T-helper 2 cell treated with Interferon-gamma antibody and Interleukin-4, amounts not matched to agents 5 μg/mL and 100 μg/mL, for 36 hours (primary cell): ENCODE data around the gene CSTA.
"Not testable (repeated sequence)": the region's sequence is repeated elsewhere in the genome, so short reads cannot be mapped to it uniquely, and the experiment has no call there.

ENCODE experiments used
- DNase-seq: peaks from one replicate; pipeline ENCODE4 v3.0.0; 2021; ENCODE audit warnings: low spot score
- H3K27ac Mint-ChIP-seq: one replicate; pipeline ENCODE4 v1.8.0; 2021; ENCODE audit warnings: mild to moderate bottlenecking, mixed read lengths
- H3K27me3 Mint-ChIP-seq: one replicate; pipeline ENCODE4 v1.8.0; 2021; ENCODE audit warnings: low read depth, mixed read lengths
- H3K36me3 Mint-ChIP-seq: one replicate; pipeline ENCODE4 v1.8.0; 2021; ENCODE audit warnings: low read depth, mixed read lengths
- H3K4me1 Mint-ChIP-seq: one replicate; pipeline ENCODE4 v1.8.0; 2021; ENCODE audit warnings: low read depth, mixed read lengths
- H3K4me3 Mint-ChIP-seq: one replicate; pipeline ENCODE4 v1.8.0; 2022; ENCODE audit warnings: mild to moderate bottlenecking, moderate library complexity, mixed read lengths
- H3K9me3 Mint-ChIP-seq: one replicate; pipeline ENCODE4 v1.8.0; 2021; ENCODE audit warnings: mixed read lengths

The CSTA gene

DNA sequence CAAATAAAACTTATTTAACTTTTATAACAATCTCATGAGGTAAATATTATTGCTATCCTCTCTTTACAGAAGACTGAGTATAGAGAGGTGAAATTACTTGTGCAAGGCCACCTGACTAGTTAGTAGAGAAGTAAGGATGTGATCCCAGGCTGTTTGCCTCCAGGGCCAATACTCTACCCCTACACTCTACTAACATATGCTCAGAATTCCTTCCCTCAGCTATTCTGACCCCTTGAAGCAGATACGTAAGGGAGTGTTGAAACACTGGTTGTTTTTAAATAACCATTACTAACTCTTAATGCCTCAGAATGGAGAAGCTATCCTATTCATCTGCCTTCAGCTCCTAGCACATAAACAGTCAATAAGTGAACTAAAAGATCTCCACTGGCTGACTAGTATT lies 24.1 kb downstream of the CSTA start:
- no peak overlapping the region for H3K4me3 Mint-ChIP-seq
- peaks cover 2% of the 10 kb centered on the region for H3K27me3 Mint-ChIP-seq
- DNase-seq, result no peak
- H3K36me3 Mint-ChIP-seq, result no peaks in the 10 kb centered on the region
- no peaks in the 10 kb centered on the region for H3K4me1 Mint-ChIP-seq
- H3K9me3 Mint-ChIP-seq, result peaks cover 6% of the 10 kb centered on the region
- no peak overlapping the region for H3K27ac Mint-ChIP-seq

DNA sequence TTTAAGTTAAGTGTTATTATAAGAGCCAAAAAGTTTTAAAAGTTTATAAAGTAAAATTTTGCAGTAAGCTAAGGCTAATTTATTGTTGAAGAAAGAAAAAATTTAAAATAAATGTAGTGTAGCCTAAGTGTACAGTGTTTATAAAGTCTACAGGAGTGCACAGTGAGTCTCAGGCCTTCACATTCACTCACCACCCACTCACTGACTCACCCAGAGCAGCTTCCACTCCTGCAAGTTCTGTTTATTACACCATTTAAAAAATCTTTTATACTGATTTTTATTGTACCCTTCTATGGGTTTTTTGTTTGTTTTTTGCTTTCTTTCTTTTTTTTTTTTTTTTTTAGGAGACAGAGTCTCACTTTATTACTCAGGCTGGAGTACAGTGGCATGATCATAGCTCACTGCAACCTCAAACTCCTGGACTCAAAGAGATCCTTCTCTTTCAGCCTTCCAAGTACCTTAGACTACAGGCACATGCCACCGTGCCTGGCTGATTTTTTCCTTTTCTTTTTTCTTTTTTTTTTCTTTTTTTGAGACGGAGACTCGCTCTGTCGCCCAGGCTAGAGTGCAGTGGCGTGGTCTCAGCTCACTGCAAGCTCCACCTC lies 25.9 kb downstream of the CSTA start:
- no peaks in the 10 kb centered on the region for H3K36me3 Mint-ChIP-seq
- no peak overlapping the region for H3K4me3 Mint-ChIP-seq
- H3K27ac Mint-ChIP-seq, result no peak overlapping the region
- H3K27me3 Mint-ChIP-seq, result no peaks in the 10 kb centered on the region
- peaks cover 6% of the 10 kb centered on the region for H3K4me1 Mint-ChIP-seq
- H3K9me3 Mint-ChIP-seq, result peaks cover 6% of the 10 kb centered on the region
- DNase-seq, result no peak

DNA sequence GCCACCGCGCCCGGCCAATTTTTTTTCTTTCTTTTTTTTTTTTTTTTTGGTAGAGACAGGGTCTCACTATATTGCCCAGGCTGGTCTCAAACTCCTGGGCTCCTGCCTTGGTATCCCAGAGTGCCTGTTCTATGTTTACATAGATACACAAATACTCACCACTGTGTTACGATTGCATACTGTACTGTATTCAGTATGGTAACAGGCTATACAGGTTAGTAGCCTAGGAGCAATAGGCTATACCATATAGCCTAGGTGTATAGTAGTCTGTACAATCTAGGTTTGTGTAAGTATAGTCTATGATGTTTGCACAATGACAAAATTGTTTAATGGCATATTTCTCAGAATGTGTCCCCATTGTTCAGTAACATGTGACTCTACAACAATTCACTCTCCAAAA lies 26.6 kb downstream of the CSTA start:
- Mint-ChIP-seq H3K4me3 (no peak overlapping the region), H3K27ac (no peak overlapping the region), H3K36me3 (no peaks in the 10 kb centered on the region), H3K4me1 (peaks cover 6% of the 10 kb centered on the region), H3K9me3 (peaks cover 6% of the 10 kb centered on the region), H3K27me3 (no peaks in the 10 kb centered on the region)
- DNase-seq, result no peak

DNA sequence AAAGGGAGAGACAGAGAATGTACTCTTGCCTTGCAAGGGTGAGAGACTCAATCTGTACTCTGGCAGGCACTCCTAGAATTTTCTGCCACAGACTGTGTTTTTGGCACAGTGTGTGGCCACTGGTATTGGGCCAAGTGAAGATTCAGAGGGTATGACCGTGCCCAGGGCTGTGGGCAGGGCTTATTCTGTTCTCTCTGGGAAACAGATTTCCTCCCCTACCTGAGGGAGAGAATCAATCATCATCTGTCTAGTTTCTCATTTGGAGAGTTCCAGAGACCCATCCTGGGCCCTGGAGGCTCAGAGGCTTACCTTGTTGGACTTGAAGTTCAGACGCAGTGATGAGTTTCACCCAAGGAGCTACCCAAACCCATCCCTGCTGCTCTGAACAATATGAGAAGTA lies 28.2 kb downstream of the CSTA start:
- H3K9me3 Mint-ChIP-seq, result no peaks in the 10 kb centered on the region
- no peak for DNase-seq
- peaks cover 6% of the 10 kb centered on the region for H3K4me1 Mint-ChIP-seq
- no peaks in the 10 kb centered on the region for H3K36me3 Mint-ChIP-seq
- no peak overlapping the region for H3K4me3 Mint-ChIP-seq
- no peak overlapping the region for H3K27ac Mint-ChIP-seq
- no peaks in the 10 kb centered on the region for H3K27me3 Mint-ChIP-seq

DNA sequence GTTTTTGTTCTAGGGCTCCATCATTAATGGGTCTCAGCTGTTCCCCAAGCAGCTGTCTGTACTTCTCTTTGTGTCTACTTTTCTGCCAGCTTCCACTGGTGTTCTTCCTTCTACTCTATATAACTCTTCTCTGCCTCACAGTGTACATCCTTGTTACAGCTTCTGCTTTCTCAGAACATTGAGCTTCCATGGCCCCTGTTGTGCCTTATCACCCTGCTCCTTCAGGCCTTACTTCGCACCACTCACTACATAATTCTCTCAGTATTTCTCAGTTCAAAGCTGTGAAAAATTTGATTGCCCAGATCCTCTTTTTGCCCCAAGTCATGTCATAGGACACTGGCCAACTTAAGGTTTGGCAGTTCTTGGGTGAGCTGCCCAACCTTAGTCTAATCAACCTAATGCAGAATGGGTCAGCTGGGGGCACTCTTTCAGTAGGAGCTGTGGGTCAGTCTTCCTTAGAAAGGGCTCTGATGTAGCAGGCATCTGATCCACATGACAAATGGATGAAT lies 28.9 kb downstream of the CSTA start:
- Mint-ChIP-seq H3K4me1 (peaks cover 12% of the 10 kb centered on the region), H3K4me3 (no peak overlapping the region), H3K9me3 (no peaks in the 10 kb centered on the region), H3K27ac (no peak overlapping the region), H3K27me3 (no peaks in the 10 kb centered on the region), H3K36me3 (peaks cover 7% of the 10 kb centered on the region)
- no peak for DNase-seq

DNA sequence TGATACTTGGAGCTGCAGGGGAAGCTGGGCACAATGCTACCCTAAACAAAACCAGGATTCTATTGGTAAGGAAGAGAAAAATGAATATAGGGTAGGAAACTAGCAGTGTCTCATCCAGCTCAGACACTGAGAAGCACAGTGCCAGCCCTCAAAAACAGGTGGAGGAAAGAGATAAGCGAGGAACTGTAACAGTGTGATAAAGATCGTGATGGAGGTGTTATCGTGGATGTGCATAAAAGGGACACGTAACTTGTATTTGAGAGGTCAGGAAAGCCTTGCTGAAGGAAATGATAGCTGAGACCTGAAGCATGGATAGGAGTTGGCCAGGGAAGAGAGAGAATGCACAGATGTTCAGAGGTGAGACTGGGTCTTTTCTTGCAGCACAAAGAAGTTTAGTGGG lies 30.6 kb downstream of the CSTA start:
- peaks cover 9% of the 10 kb centered on the region for H3K36me3 Mint-ChIP-seq
- no peaks in the 10 kb centered on the region for H3K9me3 Mint-ChIP-seq
- H3K27ac Mint-ChIP-seq, result no peak overlapping the region
- H3K4me1 Mint-ChIP-seq, result peaks cover 12% of the 10 kb centered on the region
- DNase-seq, result no peak
- H3K27me3 Mint-ChIP-seq, result no peaks in the 10 kb centered on the region
- H3K4me3 Mint-ChIP-seq, result no peak overlapping the region

DNA sequence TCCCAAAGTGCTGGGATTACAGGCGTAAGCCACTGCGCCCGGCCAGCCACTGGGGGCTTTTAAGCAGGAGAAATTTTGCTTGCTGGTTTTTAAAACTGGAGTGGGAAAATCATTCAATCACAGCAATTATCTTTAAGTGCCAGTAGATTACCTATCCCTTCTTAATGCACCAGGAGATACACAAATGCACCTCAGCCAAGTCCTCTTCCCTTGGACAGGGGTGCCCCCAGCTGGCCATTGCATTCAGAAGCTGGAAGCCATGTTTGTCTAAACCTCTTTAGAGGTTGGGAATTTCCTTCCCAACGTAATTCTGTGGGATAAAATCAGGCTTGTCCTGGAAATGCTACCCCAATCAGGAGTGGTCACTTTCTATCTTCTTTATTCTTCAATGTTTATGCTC lies 31.4 kb downstream of the CSTA start:
- H3K27ac Mint-ChIP-seq, result no peak overlapping the region
- no peaks in the 10 kb centered on the region for H3K9me3 Mint-ChIP-seq
- H3K4me1 Mint-ChIP-seq, result peaks cover 12% of the 10 kb centered on the region
- no peaks in the 10 kb centered on the region for H3K27me3 Mint-ChIP-seq
- no peak overlapping the region for H3K4me3 Mint-ChIP-seq
- peaks cover 9% of the 10 kb centered on the region for H3K36me3 Mint-ChIP-seq
- DNase-seq, result no peak

DNA sequence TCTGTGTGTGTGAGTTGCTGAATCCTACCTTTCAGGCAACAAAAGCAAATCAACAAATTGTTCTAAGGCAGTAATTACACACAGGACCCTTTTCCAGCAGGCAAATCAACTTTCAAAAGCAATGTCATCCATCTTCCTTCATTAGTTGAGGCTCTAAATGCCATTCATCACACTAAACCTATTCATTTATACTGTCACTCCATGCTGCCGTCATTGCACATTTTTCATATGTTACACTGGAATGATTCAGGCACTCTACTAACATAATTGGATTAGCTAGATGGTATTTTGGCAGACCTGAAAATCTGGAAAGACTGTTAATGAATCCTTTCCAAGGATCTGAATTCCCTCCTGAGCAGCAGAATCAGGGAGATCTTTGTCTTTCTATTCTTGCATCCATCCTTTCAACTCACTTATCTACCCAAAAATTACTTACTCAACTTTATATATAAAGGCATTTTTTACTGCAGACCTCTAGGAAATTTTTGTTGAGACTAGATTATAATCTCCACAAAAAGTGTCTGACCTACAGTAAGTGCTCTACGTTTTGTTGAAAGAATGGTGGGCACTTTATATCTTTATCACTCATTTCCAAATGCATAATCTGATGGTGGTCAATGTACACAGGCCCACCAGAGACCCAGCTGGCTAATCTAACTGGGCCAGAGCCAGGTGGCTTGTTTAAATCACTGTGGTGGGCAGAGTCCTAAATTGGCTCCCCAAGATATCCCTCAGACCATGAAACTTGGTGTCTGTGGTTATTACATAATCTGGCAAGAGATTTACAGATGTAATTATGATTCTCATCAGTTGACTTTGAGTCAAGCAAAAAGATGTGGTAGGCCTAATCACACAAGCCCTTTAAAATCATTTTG lies 33.0 kb downstream of the CSTA start:
- H3K4me1 Mint-ChIP-seq, result peaks cover 13% of the 10 kb centered on the region
- no peak for DNase-seq
- no peaks in the 10 kb centered on the region for H3K27me3 Mint-ChIP-seq
- no peak overlapping the region for H3K27ac Mint-ChIP-seq
- no peak overlapping the region for H3K4me3 Mint-ChIP-seq
- H3K36me3 Mint-ChIP-seq, result peaks cover 11% of the 10 kb centered on the region
- no peaks in the 10 kb centered on the region for H3K9me3 Mint-ChIP-seq

DNA sequence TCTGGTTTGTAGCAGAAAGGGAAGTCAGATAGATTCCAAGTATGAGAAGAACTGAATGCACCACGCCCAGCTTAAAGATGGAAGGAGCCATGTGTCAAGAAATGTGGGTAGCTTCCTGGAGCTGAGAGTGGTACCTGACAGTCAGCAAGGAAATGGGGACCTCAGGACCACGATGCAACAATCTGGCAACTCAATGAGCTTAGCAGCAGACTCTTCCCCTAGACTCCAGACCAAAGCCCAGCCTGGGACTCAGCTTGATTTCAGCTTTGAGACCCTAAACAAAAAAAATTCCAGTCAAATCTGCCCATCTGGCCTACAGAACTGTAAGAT lies 33.6 kb downstream of the CSTA start:
- H3K27ac Mint-ChIP-seq, result no peak overlapping the region
- no peak overlapping the region for H3K4me3 Mint-ChIP-seq
- no peaks in the 10 kb centered on the region for H3K27me3 Mint-ChIP-seq
- peaks cover 16% of the 10 kb centered on the region for H3K36me3 Mint-ChIP-seq
- H3K4me1 Mint-ChIP-seq, result peaks cover 17% of the 10 kb centered on the region
- no peak for DNase-seq
- H3K9me3 Mint-ChIP-seq, result no peaks in the 10 kb centered on the region

DNA sequence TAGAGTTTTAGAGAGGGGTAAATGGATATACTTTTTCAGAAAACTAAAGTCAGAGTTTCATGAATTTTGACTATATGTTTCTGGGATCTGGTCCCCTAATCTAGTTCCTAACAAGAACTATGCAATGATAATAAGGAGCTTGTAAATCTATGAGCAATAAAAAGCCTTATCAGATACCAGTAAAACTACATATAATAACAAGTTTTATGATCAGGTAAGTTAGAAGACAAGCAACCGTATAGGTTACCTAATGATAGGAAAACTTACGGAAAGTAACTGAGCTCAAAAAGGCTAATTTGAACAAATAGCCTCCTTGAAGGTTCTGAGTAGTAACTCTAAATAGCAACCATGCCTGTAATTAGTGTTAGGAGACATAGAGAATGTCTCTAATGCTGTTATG lies 37.0 kb downstream of the CSTA start:
- DNase-seq, result no peak
- Mint-ChIP-seq H3K36me3 (peaks cover 37% of the 10 kb centered on the region), H3K4me1 (peaks cover 34% of the 10 kb centered on the region), H3K27me3 (no peaks in the 10 kb centered on the region), H3K27ac (no peak overlapping the region), H3K4me3 (no peak overlapping the region), H3K9me3 (no peaks in the 10 kb centered on the region)

DNA sequence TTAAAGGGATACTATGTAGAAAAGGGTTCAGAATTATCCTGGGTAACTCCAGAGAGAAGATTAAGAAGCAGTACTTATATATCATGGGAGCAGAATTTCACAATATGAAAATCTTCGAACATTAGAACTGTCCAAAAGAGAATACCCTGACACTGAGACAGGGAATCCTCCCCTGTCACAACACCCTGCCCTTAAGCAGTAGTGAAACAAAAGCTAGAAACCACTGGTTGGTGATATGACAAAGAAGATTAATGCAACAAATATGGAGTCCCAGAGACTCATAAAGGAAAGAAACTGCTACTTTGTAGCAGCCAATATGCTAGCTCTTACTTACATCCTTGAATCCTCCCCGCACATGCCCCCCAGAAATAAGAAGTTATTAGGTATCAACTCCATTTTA lies 39.4 kb downstream of the CSTA start:
- H3K4me3 Mint-ChIP-seq, result no peak overlapping the region
- H3K36me3 Mint-ChIP-seq, result peaks cover 39% of the 10 kb centered on the region
- no peaks in the 10 kb centered on the region for H3K9me3 Mint-ChIP-seq
- DNase-seq, result no peak
- H3K27me3 Mint-ChIP-seq, result no peaks in the 10 kb centered on the region
- peaks cover 35% of the 10 kb centered on the region for H3K4me1 Mint-ChIP-seq
- peak overlapping the region; percentile 61 for H3K27ac Mint-ChIP-seq

DNA sequence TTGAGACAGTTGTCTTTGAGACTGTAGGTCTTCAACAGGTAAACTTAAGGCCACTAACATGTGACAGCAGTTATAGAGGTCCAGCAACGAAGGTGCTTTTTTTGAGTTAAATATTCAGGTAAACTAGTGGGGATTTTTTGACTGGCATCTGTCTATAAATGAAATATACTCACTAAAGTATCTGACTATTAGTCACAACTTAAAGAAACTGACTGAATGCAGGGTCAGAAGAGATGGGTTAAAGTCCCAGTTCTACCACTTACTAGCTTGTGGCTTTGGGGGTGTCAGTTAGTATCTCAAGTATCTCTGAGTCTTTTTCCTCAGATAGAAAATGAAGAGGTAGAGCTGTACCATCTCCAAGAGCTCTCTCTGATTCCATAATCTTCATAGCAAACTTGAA lies 40.0 kb downstream of the CSTA start:
- Mint-ChIP-seq H3K4me3 (peak overlapping the region; percentile 20), H3K36me3 (peaks cover 39% of the 10 kb centered on the region), H3K27me3 (no peaks in the 10 kb centered on the region), H3K4me1 (peaks cover 35% of the 10 kb centered on the region), H3K9me3 (no peaks in the 10 kb centered on the region), H3K27ac (peak overlapping the region; percentile 85)
- peak; percentile 11 for DNase-seq

DNA sequence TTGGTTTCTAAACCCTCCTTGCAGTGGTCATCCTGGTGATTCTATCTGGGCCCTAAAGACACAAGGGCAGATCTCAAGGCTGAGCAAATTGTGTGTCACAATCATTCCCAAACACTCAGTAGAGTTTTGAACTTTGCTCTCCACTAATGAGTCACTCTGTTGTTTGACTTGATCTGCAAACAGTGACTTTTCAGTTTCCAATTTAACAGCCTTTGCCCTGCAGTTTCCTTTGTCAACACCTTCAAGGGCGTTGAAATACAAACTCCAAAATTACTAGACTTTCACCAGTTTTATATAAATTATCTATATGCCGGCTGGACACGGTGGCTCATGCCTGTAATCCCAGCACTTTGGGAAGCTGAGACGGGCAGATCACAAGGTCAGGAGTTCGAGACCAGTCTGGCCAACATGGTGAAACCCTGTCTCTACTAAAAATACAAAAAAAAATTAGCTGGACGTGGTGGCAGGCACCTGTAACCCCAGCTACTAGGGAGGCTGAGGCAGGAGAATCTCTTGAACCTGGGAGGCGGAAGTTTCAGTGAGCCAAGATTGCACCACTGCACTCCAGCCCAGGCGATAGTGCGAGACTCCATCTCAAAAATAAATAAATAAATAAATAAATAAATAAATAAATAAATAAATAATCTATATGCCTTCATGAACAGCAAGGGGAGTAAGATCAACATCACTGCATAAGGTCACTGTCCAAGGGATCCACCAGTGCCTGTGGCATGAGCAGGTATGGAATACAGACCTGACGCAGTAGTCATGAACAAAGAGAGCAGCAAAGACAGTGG lies 40.7 kb downstream of the CSTA start:
- Mint-ChIP-seq H3K4me3 (peak overlapping the region; percentile 20), H3K27ac (peak overlapping the region; percentile 85), H3K4me1 (peaks cover 35% of the 10 kb centered on the region), H3K36me3 (peaks cover 36% of the 10 kb centered on the region)
- not testable (repeated sequence) for H3K27me3 Mint-ChIP-seq, H3K9me3 Mint-ChIP-seq
- DNase-seq, result peak; percentile 65

DNA sequence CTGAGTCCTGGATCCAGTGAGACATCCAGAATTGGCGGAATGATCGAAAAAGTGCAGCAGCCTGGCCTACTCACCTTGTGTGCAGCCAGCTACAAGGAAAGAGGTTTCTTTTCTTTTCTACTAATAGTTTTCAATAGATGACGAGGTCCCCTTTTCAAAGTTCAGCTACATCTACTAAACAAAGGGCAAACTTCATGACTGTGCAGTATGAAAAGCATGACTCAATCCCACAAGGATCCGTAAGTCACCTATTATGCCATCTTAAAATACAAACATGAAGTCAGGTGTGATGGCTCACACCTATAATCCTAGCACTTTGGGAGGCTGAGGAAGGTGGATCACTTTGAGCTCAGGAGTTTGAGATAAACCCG lies 41.3 kb downstream of the CSTA start:
- Mint-ChIP-seq H3K27ac (no peak overlapping the region), H3K9me3 (no peaks in the 10 kb centered on the region), H3K36me3 (peaks cover 40% of the 10 kb centered on the region), H3K4me1 (peaks cover 37% of the 10 kb centered on the region), H3K4me3 (no peak overlapping the region), H3K27me3 (no peaks in the 10 kb centered on the region)
- DNase-seq, result no peak
